Measurements from ENCODE around the gene MINDY3. TPM values are rescaled to one million over a fixed set of nuclear protein-coding genes. Genes with fewer than 3 reads are reported as not detected.

MINDY3 gene
- 12.3 and 15.0 TPM in 2 replicates for total RNA-seq

DNA sequence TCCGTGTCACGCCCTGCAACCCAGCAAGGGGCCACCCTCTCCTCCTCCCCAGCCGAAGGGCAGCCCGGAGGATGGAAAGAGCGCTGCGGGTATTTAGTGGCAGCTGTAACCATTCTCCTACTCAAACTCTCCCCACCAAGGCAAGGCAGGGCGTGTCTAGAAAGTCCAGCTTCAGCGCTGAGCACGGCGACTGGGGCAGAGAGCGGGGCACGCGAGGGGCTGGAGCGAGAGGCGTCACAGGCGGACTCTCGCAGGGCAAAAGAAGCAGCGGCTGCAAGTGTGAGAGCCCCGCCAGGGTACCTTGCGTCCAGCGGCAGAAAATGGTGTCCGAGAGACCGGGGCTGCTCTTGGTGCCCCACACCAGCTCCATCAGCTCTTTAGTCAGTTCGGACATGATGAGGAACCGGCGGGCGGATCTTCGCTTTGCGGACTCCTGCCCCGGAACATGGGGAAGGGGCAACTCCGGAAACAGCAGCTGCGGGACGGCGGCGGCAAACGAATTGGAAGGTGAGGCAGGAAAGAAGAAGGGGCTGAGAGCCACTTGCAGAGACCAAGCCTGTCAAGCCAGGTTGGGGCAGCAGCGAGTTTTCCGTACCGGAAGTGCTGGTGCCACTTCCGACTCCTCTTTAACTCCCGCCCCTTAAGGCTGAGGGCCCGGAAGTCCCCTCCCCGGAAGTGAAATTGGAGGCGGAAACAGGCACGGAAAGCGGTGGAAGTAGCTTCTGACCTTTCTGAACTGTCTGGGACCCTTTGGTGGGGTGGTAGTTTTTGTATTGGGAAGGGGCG lies at the start of gene MINDY3:
TSS of gene MINDY3 (minus strand) at position 602 of the 786 bp plus-strand sequence. CDS start at position 394, 208 bp downstream.

Other genes starting within 250 kb of the MINDY3 start
- gene ITGA8, start 140.6 kb downstream of the MINDY3 start, total RNA-seq: under 0.01 TPM in 1 of 2 replicates, not detected in the other

Data from bronchus fibroblast of lung (primary cell).